Spleen (tissue), 11 donors: ENCODE results near the gene KCMF1. TPM values are rescaled to one million over a fixed set of nuclear protein-coding genes. Genes with fewer than 3 reads are reported as not detected.

Source experiments
- DNase-seq: peaks from one replicate; pipeline ENCODE4 v3.0.0-alpha.2; 2020
- H3K27ac ChIP-seq, 8 donors: fragments of 200-600 bp; sonication (generic) in 7 of 8; 1 replicate in 4 of 8; 2 replicates in 4 of 8; pipeline versions ENCODE4 v1.5.0 to v1.8.0; 2016 to 2021; ENCODE audit warnings: inconsistent platforms in 4 of 8, mild to moderate bottlenecking in 4 of 8, moderate library complexity in 1 of 8
- H3K27me3 ChIP-seq, 7 donors: fragments of 200-600 bp; sonication (generic) in 6 of 7; replicated peaks in 1 of 7; 1 replicate in 4 of 7; 2 replicates in 3 of 7; pipeline versions ENCODE4 v1.5.0 to v1.8.0; 2016 to 2021; ENCODE audit warnings: inconsistent platforms in 3 of 7, mild to moderate bottlenecking in 1 of 7
- H3K36me3 ChIP-seq, 6 donors: fragments of 200-600 bp; sonication (generic) in 5 of 6; 1 replicate in 4 of 6; 2 replicates in 2 of 6; pipeline versions ENCODE4 v1.5.0 to v1.8.0; 2016 to 2021; ENCODE audit warnings: inconsistent platforms in 2 of 6
- H3K4me1 ChIP-seq, 6 donors: fragments of 200-600 bp; sonication (generic) in 5 of 6; 1 replicate in 3 of 6; 2 replicates in 3 of 6; pipeline versions ENCODE4 v1.5.0 to v1.8.0; 2016 to 2021; ENCODE audit warnings: inconsistent platforms in 3 of 6
- H3K4me3 ChIP-seq, 8 donors: fragments of 200-600 bp; sonication (generic) in 7 of 8; 1 replicate in 4 of 8; 2 replicates in 4 of 8; pipeline versions ENCODE4 v1.5.0 to v1.8.0; 2016 to 2021; ENCODE audit warnings: inconsistent platforms in 4 of 8, mild to moderate bottlenecking in 4 of 8, moderate library complexity in 2 of 8
- H3K9me3 ChIP-seq, 8 donors: fragments of 200-600 bp; sonication (generic) in 7 of 8; 1 replicate in 4 of 8; 2 replicates in 4 of 8; pipeline versions ENCODE4 v1.5.0 to v1.8.0; 2016 to 2021; ENCODE audit warnings: inconsistent platforms in 4 of 8
- CTCF ChIP-seq, 11 experiments: fragments of 200-600 bp in 7 of 11; fragments of 450-650 bp in 4 of 11; sonication (generic) in 4 of 11; IDR thresholded peaks in 8 of 11; conservative IDR thresholded peaks in 3 of 11; 1 replicate in 7 of 11; 2 replicates in 4 of 11; pipeline versions ENCODE4 v1.4.0 to v1.8.0; 2016 to 2021; ENCODE audit warnings: antibody characterized with exemption in 11 of 11, inconsistent platforms in 4 of 11, mild to moderate bottlenecking in 1 of 11
- POLR2A ChIP-seq, 3 donors: fragments of 450-650 bp; IDR thresholded peaks; one replicate each; pipeline ENCODE4 v1.5.1; 2017; ENCODE audit warnings: antibody characterized with exemption in 3 of 3, mild to moderate bottlenecking in 1 of 3
- POLR2AphosphoS5 ChIP-seq, 3 donors: sonication (generic); formaldehyde crosslinking; IDR thresholded peaks; one replicate each; pipeline ENCODE4 v1.5.1; 2017; ENCODE audit warnings: antibody characterized with exemption in 3 of 3
- WGBS, 5 donors: extraction: QIAGEN DNeasy Blood & Tissue Kit in 3 of 5; methylation state at CpG; one replicate each; pipeline versions ENCODE4 v1.1.5 to v1.1.7; 2013 to 2018; 5-methylcytosine and 5-hydroxymethylcytosine counted together
- intact Hi-C: fragments of 100-400 bp; cut with DNase I; formaldehyde crosslinking; loops from one replicate; pipeline ENCODE4 v1.15.0; 2023; ENCODE audit warnings: low total_unique reads
- polyA plus RNA-seq, 3 donors: library from polyadenylated mRNA; stranded (reverse); fragments of 200-250 nt; gene quantifications; one replicate each; pipeline ENCODE4 v1.2.1, GENCODE V29; 2013
- total RNA-seq, 7 donors: library from RNA; depleted of rRNA in 3 of 7; stranded (reverse); fragments of >200 nt in 3 of 7; fragmentation: NEBNext Ultra II Directional in 4 of 7; extraction: Animal tissue kit (Norgen Biotek cat#: 25700) in 4 of 7; gene quantifications; one replicate each; pipeline versions ENCODE4 v1.1.0 to v1.2.1, GENCODE V29; 2016 to 2021
- donor health status: healthy with polysubstance abuse.
- donor health status: DM: no; HTN: no; CAD: no; lungs with moderate emphysema.
- donor health status: DM: no; HTN: no; CAD: no.
- donor health status: Bipolar disorder and iron deficiency.
- donor health status: healthy.
- donor health status: DM: no; HTN: no; CAD: no.
- donor health status: DM: yes; HTN: yes; CAD: no.

KCMF1 gene
- total and polyA plus RNA-seq, 10 donors, result 15.9 to 68.1 (median 46.9) TPM

- peaks cover 0 to 12% (median 7%) of the 10 kb centered on the region in 6 donors for H3K4me1 ChIP-seq
- no peak overlapping the region for H3K27ac ChIP-seq
- no peak for DNase-seq
- H3K27me3 ChIP-seq, result peaks cover 0 to 24% (median 0%) of the 10 kb centered on the region in 7 donors
- TF ChIP-seq POLR2A (IDR thresholded peaks at IDR 0.05) (no peak), CTCF (IDR thresholded peaks at IDR 0.05 in 8 of 11, conservative IDR thresholded peaks at IDR 0.05 in 3 of 11) (peak; percentile 21 to 77 (median 65)), POLR2AphosphoS5 (IDR thresholded peaks at IDR 0.05) (no peak)
- 5 to 12% (median 8%) methylated on average over 19 of the region's 19 CpGs for WGBS, 5 donors
- intact Hi-C loops, result loop anchor here (5.0 kb wide), 1 partner anchor 65 kb away; the partner anchor contains the start of gene TCF7L1
- H3K4me3 ChIP-seq, result peak overlapping the region in 2 of 8 donors; percentile 21 to 44
- no peaks in the 10 kb centered on the region for H3K9me3 ChIP-seq
- H3K36me3 ChIP-seq, result no peaks in the 10 kb centered on the region
These were observed 96.0 kb downstream of the KCMF1 start for GRCh38 chr2:85066874-85067351.

GRCh38 chr2:85071096-85071495 lies 100.1 kb downstream of the KCMF1 start:
- Histone ChIP-seq H3K27ac (no peak overlapping the region), H3K4me1 (peaks cover 0 to 12% (median 7%) of the 10 kb centered on the region in 6 donors), H3K36me3 (no peaks in the 10 kb centered on the region), H3K9me3 (no peaks in the 10 kb centered on the region), H3K27me3 (peaks cover 0 to 17% (median 5%) of the 10 kb centered on the region in 7 donors), H3K4me3 (no peak overlapping the region)
- intact Hi-C loops, result loop anchor here (5.0 kb wide), 1 partner anchor 226 kb away; no protein-coding TSS in a partner anchor
- no peak for TF ChIP-seq CTCF (IDR thresholded peaks at IDR 0.05 in 8 of 11, conservative IDR thresholded peaks at IDR 0.05 in 3 of 11)
- TF ChIP-seq POLR2AphosphoS5 (IDR thresholded peaks at IDR 0.05), result no peak
- TF ChIP-seq POLR2A (IDR thresholded peaks at IDR 0.05), result no peak
- WGBS, 5 donors, result 70 to 91% (median 82%) methylated on average over 3 of the region's 3 CpGs
- no peak for DNase-seq

GRCh38 chr2:85073033-85073432 lies 102.1 kb downstream of the KCMF1 start:
- WGBS, 5 donors, result 68 to 85% (median 72%) methylated on average over 3 of the region's 3 CpGs
- DNase-seq, result no peak
- no peak overlapping the region for H3K27ac ChIP-seq
- H3K4me1 ChIP-seq, result no peaks in the 10 kb centered on the region
- intact Hi-C loops, result loop anchor here (5.0 kb wide), 1 partner anchor 224 kb away; no protein-coding TSS in a partner anchor
- H3K27me3 ChIP-seq, result peaks cover 0 to 19% (median 2%) of the 10 kb centered on the region in 7 donors
- H3K36me3 ChIP-seq, result no peaks in the 10 kb centered on the region
- no peaks in the 10 kb centered on the region for H3K9me3 ChIP-seq
- H3K4me3 ChIP-seq, result no peak overlapping the region
- TF ChIP-seq POLR2AphosphoS5 (IDR thresholded peaks at IDR 0.05) (no peak), CTCF (IDR thresholded peaks at IDR 0.05 in 8 of 11, conservative IDR thresholded peaks at IDR 0.05 in 3 of 11) (no peak), POLR2A (IDR thresholded peaks at IDR 0.05) (no peak)

- no peak overlapping the region for H3K4me3 ChIP-seq
- 84 to 95% (median 91%) methylated on average over 9 of the region's 9 CpGs for WGBS, 5 donors
- DNase-seq, result no peak
- H3K27me3 ChIP-seq, result peaks cover 0 to 19% (median 3%) of the 10 kb centered on the region in 7 donors
- no peaks in the 10 kb centered on the region for H3K36me3 ChIP-seq
- no peak for TF ChIP-seq POLR2A (IDR thresholded peaks at IDR 0.05)
- no peak for TF ChIP-seq CTCF (IDR thresholded peaks at IDR 0.05 in 8 of 11, conservative IDR thresholded peaks at IDR 0.05 in 3 of 11)
- TF ChIP-seq POLR2AphosphoS5 (IDR thresholded peaks at IDR 0.05), result no peak
- peaks cover 0 to 7% (median 4%) of the 10 kb centered on the region in 8 donors for H3K9me3 ChIP-seq
- intact Hi-C loops, result no loop called here
- no peak overlapping the region for H3K27ac ChIP-seq
- H3K4me1 ChIP-seq, result no peaks in the 10 kb centered on the region
These were observed 105.8 kb downstream of the KCMF1 start for GRCh38 chr2:85076618-85077274.
